GM12875 (cell line): Measurements from ENCODE around the gene CNGA4.

Experiments used
- H3K4me3 ChIP-seq: one replicate; pipeline ENCODE4 v1.5.1; 2011; ENCODE audit warnings: low read depth, low read length, control low read depth
- CTCF ChIP-seq: IDR thresholded peaks from 2 replicates; pipeline ENCODE4 v1.5.1; 2011; ENCODE audit warnings: low read depth, mild to moderate bottlenecking, control low read depth, inconsistent platforms, low read length, moderate library complexity, borderline replicate concordance; ENCODE audit not compliant: insufficient read depth

The CNGA4 gene

DNA sequence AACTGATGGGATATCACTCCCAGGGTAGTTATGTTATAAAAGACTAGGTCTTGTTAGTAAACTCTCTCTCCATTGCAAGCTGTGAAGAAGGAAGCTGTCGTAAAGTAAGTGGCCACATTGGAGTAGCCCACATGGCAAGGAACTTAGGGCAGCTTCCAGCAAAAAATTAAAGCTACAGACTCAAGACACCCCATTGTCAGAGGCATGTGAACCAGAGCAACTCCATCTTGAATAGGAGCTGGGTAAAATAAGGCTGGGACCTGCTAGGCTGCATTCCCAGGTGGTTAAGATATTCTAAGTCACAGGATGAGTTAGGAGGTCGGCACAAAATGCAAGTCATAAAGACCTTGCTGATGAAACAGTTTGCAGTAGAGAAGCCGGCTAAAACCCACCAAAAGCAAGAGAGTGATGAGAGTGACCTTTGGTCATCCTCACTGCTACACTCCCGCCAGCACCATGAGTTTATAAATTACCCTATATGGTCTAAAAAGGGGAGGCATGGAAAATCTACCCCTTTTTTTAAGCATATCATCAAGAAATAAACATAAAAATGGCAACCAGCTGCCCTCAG lies 44.6 kb downstream of the CNGA4 start:
- no peak for TF ChIP-seq CTCF
- H3K4me3 ChIP-seq: no peak overlapping the region

GRCh38 chr11:6284250-6284649 lies 45.4 kb downstream of the CNGA4 start:
- H3K4me3 ChIP-seq: no peak overlapping the region
- TF ChIP-seq CTCF: no peak

DNA sequence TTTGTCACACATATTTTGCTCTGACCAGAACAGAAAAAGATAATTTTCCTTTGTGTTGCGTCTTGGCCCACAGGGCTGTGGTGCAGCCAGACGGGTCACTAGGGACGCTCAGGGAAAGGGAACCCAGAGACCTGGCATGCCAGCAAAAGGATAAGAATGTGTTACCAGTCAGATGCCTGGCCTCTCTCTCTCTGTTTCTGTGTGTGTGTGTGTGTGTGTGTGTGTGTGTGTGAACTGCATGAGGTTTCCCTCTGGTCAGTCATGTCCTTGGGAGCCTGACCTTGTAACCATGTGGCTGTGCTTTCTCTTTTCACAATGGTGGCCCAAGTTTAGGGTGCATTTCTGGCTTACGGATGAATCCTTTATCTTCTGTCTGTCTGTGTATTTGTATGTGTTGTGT lies 46.1 kb downstream of the CNGA4 start:
- no peak for TF ChIP-seq CTCF
- H3K4me3 ChIP-seq: no peak overlapping the region
